Measurements from ENCODE around the gene SVOPL.

SVOPL gene

DNA sequence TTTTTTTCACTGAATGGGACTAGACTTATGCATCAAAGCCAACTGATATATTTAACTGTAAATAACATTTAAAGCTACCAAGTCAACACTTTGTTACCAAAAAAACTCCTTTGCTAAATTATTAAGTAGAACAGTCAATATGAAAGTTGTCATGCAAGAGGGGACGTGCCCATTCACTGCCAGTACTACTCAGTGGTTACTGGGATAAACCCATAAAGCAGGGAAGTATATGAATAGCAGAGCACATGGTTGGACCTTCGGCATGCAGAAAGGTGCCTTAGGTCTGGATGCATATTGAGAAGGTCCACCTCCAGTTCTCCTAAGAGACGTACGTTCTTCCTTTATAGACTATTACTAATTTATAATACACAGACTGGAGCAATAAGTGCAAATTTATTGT, 120.1 kb downstream of the SVOPL start:
- no peak overlapping the region for H2BK5ac ChIP-seq (ENCODE audit: low read depth, low read length, poor library complexity, severe bottlenecking)
- no peak overlapping the region for H2BK120ac ChIP-seq (ENCODE audit: low read depth, low read length)
- no peak overlapping the region for H3K4me3 ChIP-seq (ENCODE audit: insufficient read depth in 1 of 2, low read depth in 1 of 2, low read length in 2 of 2)
- no peak overlapping the region for H2BK15ac ChIP-seq (ENCODE audit: low read depth, poor library complexity, severe bottlenecking)
- no peaks in the 10 kb centered on the region for H3K4me1 ChIP-seq (ENCODE audit: control insufficient read depth, insufficient read depth, low read depth, low read length)
- no peak overlapping the region for H4K91ac ChIP-seq (ENCODE audit: low read length)
- no peak overlapping the region for H3K4me2 ChIP-seq (ENCODE audit: low read length, poor library complexity, severe bottlenecking)
- H2AK5ac ChIP-seq (ENCODE audit: low read length, severe bottlenecking), result no peak overlapping the region
- H3K9me3 ChIP-seq (ENCODE audit: control insufficient read depth, low read length), result no peaks in the 10 kb centered on the region
- H3K23ac ChIP-seq (ENCODE audit: low read length in 2 of 2), result no peak overlapping the region
- H3K27ac ChIP-seq (ENCODE audit: low read length, poor library complexity, severe bottlenecking), result no peak overlapping the region
- WGBS, result 100% methylated on average over 1 of the region's 4 CpGs
- no peak overlapping the region for H2BK12ac ChIP-seq (ENCODE audit: low read length in 2 of 2)
- no peak for DNase-seq
- H3K14ac ChIP-seq (ENCODE audit: low read length in 2 of 2), result no peak overlapping the region
- H2AFZ ChIP-seq (ENCODE audit: low read depth, low read length), result no peak overlapping the region
- no peak overlapping the region for H4K8ac ChIP-seq (ENCODE audit: low read length)
- H3K9ac ChIP-seq (ENCODE audit: low read length), result no peak overlapping the region
- H3K79me1 ChIP-seq (replicated peaks; ENCODE audit: low read length, poor library complexity, severe bottlenecking), result peaks cover 8% of the 10 kb centered on the region
- no peak overlapping the region for H3K18ac ChIP-seq (ENCODE audit: low read depth in 1 of 2, low read length in 2 of 2)
- H3K4ac ChIP-seq (ENCODE audit: low read depth in 1 of 2, low read length in 2 of 2), result no peak overlapping the region
- H3K36me3 ChIP-seq (ENCODE audit: control insufficient read depth in 1 of 2, insufficient read depth in 2 of 2, low read depth in 1 of 2, low read length in 2 of 2), result peaks cover 12 to 74% of the 10 kb centered on the region in 2 experiments
- H3K27me3 ChIP-seq (ENCODE audit: control insufficient read depth in 1 of 2, insufficient read depth in 1 of 2, low read length in 2 of 2), result no peaks in the 10 kb centered on the region

DNA sequence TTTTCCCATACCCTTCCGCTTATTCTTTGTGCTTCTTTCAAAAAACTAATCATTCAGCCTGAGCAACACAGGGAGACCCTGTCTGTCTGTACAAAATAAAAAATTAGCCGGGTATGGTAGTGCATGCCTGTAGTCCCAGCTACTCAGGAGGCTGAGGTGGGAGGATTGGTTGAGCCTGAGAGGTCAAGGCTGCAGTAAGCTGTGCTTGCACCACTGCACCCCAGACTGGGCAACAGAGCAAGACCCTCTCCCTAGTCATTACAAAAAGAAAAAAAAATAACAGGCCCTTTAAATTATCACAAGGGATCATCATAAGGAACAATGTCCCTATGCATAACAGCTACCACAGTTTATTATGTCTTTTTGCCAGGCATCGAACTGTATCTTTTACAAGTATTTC, 121.5 kb downstream of the SVOPL start:
- Histone ChIP-seq H2BK15ac (ENCODE audit: low read depth, poor library complexity, severe bottlenecking) (no peak overlapping the region), H3K4me2 (ENCODE audit: low read length, poor library complexity, severe bottlenecking) (no peak overlapping the region), H2AK5ac (ENCODE audit: low read length, severe bottlenecking) (no peak overlapping the region), H2BK12ac (ENCODE audit: low read length in 2 of 2) (no peak overlapping the region), H3K9me3 (ENCODE audit: control insufficient read depth, low read length) (no peaks in the 10 kb centered on the region), H3K14ac (ENCODE audit: low read length in 2 of 2) (no peak overlapping the region), H3K18ac (ENCODE audit: low read depth in 1 of 2, low read length in 2 of 2) (no peak overlapping the region), H4K91ac (ENCODE audit: low read length) (no peak overlapping the region), H2BK120ac (ENCODE audit: low read depth, low read length) (no peak overlapping the region), H3K9ac (ENCODE audit: low read length) (no peak overlapping the region), H3K4me3 (ENCODE audit: insufficient read depth in 1 of 2, low read depth in 1 of 2, low read length in 2 of 2) (no peak overlapping the region), H3K36me3 (ENCODE audit: control insufficient read depth in 1 of 2, insufficient read depth in 2 of 2, low read depth in 1 of 2, low read length in 2 of 2) (peaks cover 12 to 74% of the 10 kb centered on the region in 2 experiments), H3K27ac (ENCODE audit: low read length, poor library complexity, severe bottlenecking) (no peak overlapping the region), H3K4ac (ENCODE audit: low read depth in 1 of 2, low read length in 2 of 2) (no peak overlapping the region), H3K4me1 (ENCODE audit: control insufficient read depth, insufficient read depth, low read depth, low read length) (no peaks in the 10 kb centered on the region), H3K23ac (ENCODE audit: low read length in 2 of 2) (no peak overlapping the region), H4K8ac (ENCODE audit: low read length) (no peak overlapping the region), H2BK5ac (ENCODE audit: low read depth, low read length, poor library complexity, severe bottlenecking) (no peak overlapping the region), H2AFZ (ENCODE audit: low read depth, low read length) (no peak overlapping the region), H3K79me1 (replicated peaks; ENCODE audit: low read length, poor library complexity, severe bottlenecking) (peaks cover 10% of the 10 kb centered on the region), H3K27me3 (ENCODE audit: control insufficient read depth in 1 of 2, insufficient read depth in 1 of 2, low read length in 2 of 2) (no peaks in the 10 kb centered on the region)
- no peak for DNase-seq
- 98% methylated on average over 3 of the region's 3 CpGs for WGBS

DNA sequence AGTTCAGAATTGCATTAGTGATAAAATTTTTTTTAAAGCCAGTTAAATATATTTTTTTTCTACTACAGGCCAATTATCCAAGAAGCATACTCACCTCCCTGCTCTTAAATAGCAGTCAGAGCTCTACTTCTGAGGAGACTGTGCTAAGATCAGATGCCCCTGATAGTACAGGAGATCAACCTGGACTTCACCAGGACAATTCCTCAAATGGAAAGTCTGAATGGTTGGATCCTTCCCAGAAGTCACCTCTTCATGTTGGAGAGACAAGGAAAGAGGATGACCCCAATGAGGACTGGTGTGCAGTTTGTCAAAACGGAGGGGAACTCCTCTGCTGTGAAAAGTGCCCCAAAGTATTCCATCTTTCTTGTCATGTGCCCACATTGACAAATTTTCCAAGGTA, 122.0 kb downstream of the SVOPL start:
- Histone ChIP-seq H3K36me3 (ENCODE audit: control insufficient read depth in 1 of 2, insufficient read depth in 2 of 2, low read depth in 1 of 2, low read length in 2 of 2) (peaks cover 12 to 74% of the 10 kb centered on the region in 2 experiments), H3K9ac (ENCODE audit: low read length) (no peak overlapping the region), H3K79me1 (replicated peaks; ENCODE audit: low read length, poor library complexity, severe bottlenecking) (peaks cover 10% of the 10 kb centered on the region), H3K4ac (ENCODE audit: low read depth in 1 of 2, low read length in 2 of 2) (no peak overlapping the region), H2AK5ac (ENCODE audit: low read length, severe bottlenecking) (no peak overlapping the region), H2AFZ (ENCODE audit: low read depth, low read length) (no peak overlapping the region), H3K9me3 (ENCODE audit: control insufficient read depth, low read length) (no peaks in the 10 kb centered on the region), H3K4me3 (ENCODE audit: insufficient read depth in 1 of 2, low read depth in 1 of 2, low read length in 2 of 2) (no peak overlapping the region), H3K18ac (ENCODE audit: low read depth in 1 of 2, low read length in 2 of 2) (no peak overlapping the region), H3K4me1 (ENCODE audit: control insufficient read depth, insufficient read depth, low read depth, low read length) (no peaks in the 10 kb centered on the region), H2BK15ac (ENCODE audit: low read depth, poor library complexity, severe bottlenecking) (no peak overlapping the region), H2BK120ac (ENCODE audit: low read depth, low read length) (no peak overlapping the region), H3K14ac (ENCODE audit: low read length in 2 of 2) (no peak overlapping the region), H3K27me3 (ENCODE audit: control insufficient read depth in 1 of 2, insufficient read depth in 1 of 2, low read length in 2 of 2) (no peaks in the 10 kb centered on the region), H3K23ac (ENCODE audit: low read length in 2 of 2) (no peak overlapping the region), H2BK12ac (ENCODE audit: low read length in 2 of 2) (no peak overlapping the region), H3K27ac (ENCODE audit: low read length, poor library complexity, severe bottlenecking) (no peak overlapping the region), H4K8ac (ENCODE audit: low read length) (no peak overlapping the region), H3K4me2 (ENCODE audit: low read length, poor library complexity, severe bottlenecking) (no peak overlapping the region), H4K91ac (ENCODE audit: low read length) (no peak overlapping the region), H2BK5ac (ENCODE audit: low read depth, low read length, poor library complexity, severe bottlenecking) (no peak overlapping the region)
- WGBS, result 88% methylated on average over 1 of the region's 1 CpG
- DNase-seq, result no peak

DNA sequence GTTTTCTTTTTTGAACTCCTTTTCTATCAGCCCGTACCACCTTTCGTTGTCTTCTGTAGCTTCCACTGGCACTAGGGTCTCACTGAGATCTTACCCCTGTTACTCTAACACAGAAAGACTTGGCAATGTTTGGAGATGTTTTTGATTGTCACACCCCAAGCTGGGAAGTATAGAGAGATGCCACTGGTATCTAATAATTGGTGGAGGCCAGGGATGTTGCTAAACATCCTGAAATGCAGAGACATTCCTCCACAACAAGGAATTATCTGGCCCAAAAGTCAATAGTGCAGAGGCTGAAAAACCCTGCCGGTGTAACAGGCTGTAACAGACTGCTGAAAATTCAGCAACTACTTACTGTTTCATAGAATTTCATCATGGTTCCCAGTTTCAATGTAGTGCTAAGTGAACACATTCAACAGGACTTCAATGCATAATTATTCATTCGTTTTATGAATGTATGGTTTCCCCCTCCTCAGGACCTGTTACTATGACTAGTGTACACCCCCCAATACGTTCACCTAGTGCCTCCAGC, 125.2 kb downstream of the SVOPL start:
- Histone ChIP-seq H2BK5ac (ENCODE audit: low read depth, low read length, poor library complexity, severe bottlenecking) (no peak overlapping the region), H3K4me1 (ENCODE audit: control insufficient read depth, insufficient read depth, low read depth, low read length) (no peaks in the 10 kb centered on the region), H2BK120ac (ENCODE audit: low read depth, low read length) (no peak overlapping the region), H3K4me3 (ENCODE audit: insufficient read depth in 1 of 2, low read depth in 1 of 2, low read length in 2 of 2) (no peak overlapping the region), H4K91ac (ENCODE audit: low read length) (no peak overlapping the region), H3K79me1 (replicated peaks; ENCODE audit: low read length, poor library complexity, severe bottlenecking) (peaks cover 12% of the 10 kb centered on the region), H2AK5ac (ENCODE audit: low read length, severe bottlenecking) (no peak overlapping the region), H2BK12ac (ENCODE audit: low read length in 2 of 2) (no peak overlapping the region), H2BK15ac (ENCODE audit: low read depth, poor library complexity, severe bottlenecking) (no peak overlapping the region), H3K36me3 (ENCODE audit: control insufficient read depth in 1 of 2, insufficient read depth in 2 of 2, low read depth in 1 of 2, low read length in 2 of 2) (peaks cover 14 to 75% of the 10 kb centered on the region in 2 experiments), H3K23ac (ENCODE audit: low read length in 2 of 2) (no peak overlapping the region), H3K27me3 (ENCODE audit: control insufficient read depth in 1 of 2, insufficient read depth in 1 of 2, low read length in 2 of 2) (no peaks in the 10 kb centered on the region), H3K18ac (ENCODE audit: low read depth in 1 of 2, low read length in 2 of 2) (no peak overlapping the region), H3K9me3 (ENCODE audit: control insufficient read depth, low read length) (no peaks in the 10 kb centered on the region), H4K8ac (ENCODE audit: low read length) (no peak overlapping the region), H3K9ac (ENCODE audit: low read length) (no peak overlapping the region), H3K27ac (ENCODE audit: low read length, poor library complexity, severe bottlenecking) (no peak overlapping the region), H3K4ac (ENCODE audit: low read depth in 1 of 2, low read length in 2 of 2) (no peak overlapping the region), H3K4me2 (ENCODE audit: low read length, poor library complexity, severe bottlenecking) (no peak overlapping the region), H3K14ac (ENCODE audit: low read length in 2 of 2) (no peak overlapping the region), H2AFZ (ENCODE audit: low read depth, low read length) (no peak overlapping the region)
- 93% methylated on average over 2 of the region's 5 CpGs for WGBS
- no peak for DNase-seq

Data from mesenchymal stem cell (in vitro differentiated cells and primary cell).